GM12873 (cell line): Measurements from ENCODE around the gene SLC26A3.
A peak's percentile ranks its signal among the peaks of the same experiment; 100 is the strongest.

Source experiments
- TF ChIP-seq, protein P1 (sequence below): IDR thresholded peaks from 2 replicates; pipeline ENCODE4 v1.5.1; 2012; ENCODE audit warnings: low read depth, mild to moderate bottlenecking, moderate library complexity, low read length, control low read depth; ENCODE audit not compliant: insufficient read depth; ENCODE audit errors: missing control alignments

The SLC26A3 gene

DNA sequence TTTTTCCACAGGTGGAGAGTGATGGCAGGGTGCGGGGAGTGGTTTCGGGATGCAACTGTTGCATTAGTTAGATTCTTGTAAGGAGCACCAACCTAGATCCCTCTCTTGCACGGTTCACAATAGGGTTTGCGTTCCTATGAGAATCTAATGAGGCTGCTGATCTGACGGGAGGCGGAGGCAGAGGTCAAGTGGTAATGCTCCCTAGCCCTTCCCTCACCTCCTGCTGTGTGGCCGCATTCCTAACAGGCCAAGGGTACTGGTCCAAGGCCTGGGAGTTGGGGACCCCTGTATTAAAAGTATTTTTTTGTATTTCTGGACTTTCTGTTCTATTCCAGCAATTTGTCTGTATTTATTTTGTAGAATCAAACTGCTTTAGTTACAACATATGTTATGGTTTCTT is 51.9 kb downstream of the SLC26A3 start:
- TF ChIP-seq, protein P1, sequence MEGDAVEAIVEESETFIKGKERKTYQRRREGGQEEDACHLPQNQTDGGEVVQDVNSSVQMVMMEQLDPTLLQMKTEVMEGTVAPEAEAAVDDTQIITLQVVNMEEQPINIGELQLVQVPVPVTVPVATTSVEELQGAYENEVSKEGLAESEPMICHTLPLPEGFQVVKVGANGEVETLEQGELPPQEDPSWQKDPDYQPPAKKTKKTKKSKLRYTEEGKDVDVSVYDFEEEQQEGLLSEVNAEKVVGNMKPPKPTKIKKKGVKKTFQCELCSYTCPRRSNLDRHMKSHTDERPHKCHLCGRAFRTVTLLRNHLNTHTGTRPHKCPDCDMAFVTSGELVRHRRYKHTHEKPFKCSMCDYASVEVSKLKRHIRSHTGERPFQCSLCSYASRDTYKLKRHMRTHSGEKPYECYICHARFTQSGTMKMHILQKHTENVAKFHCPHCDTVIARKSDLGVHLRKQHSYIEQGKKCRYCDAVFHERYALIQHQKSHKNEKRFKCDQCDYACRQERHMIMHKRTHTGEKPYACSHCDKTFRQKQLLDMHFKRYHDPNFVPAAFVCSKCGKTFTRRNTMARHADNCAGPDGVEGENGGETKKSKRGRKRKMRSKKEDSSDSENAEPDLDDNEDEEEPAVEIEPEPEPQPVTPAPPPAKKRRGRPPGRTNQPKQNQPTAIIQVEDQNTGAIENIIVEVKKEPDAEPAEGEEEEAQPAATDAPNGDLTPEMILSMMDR, result no peak

DNA sequence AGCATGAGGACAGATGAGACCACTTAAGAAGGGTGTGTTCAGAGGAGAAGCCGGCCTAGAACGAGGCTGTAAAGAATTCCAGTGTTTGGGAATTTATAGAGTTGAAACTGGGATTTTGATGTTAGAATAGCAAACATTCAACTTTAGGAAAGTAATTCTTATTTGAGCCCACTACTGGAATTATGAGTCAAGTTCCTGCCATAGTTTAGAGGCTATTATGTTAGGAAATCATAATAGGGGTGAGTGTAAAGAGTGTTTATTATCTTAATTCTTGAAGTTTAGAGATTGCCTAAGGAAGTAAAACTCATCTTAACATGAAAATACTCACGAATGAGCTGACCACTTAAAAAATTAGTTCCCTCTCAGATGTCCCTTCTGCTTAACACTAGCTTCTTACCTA is 57.0 kb downstream of the SLC26A3 start:
- TF ChIP-seq, protein P1, result no peak

DNA sequence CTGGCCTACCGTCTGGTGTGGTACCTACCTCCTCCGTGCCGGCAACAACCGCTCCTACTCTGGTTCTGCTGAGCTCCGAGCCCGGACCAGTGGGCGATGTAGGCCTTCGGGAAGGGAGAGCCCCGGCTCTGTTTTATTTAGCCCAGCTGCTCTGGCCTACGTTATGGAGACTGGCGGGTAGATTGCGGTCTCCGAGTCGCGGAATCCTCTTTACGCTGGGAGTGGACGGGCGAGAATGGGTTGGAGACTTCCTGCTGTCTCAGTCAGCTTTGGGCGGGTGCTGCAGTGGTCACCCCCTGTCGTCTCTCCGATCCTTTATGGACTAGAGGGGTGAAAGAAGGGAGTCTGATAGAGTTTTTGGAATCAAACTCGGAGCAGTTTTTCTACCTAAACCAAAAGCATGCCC is 58.7 kb downstream of the SLC26A3 start:
- TF ChIP-seq, protein P1, result no peak

DNA sequence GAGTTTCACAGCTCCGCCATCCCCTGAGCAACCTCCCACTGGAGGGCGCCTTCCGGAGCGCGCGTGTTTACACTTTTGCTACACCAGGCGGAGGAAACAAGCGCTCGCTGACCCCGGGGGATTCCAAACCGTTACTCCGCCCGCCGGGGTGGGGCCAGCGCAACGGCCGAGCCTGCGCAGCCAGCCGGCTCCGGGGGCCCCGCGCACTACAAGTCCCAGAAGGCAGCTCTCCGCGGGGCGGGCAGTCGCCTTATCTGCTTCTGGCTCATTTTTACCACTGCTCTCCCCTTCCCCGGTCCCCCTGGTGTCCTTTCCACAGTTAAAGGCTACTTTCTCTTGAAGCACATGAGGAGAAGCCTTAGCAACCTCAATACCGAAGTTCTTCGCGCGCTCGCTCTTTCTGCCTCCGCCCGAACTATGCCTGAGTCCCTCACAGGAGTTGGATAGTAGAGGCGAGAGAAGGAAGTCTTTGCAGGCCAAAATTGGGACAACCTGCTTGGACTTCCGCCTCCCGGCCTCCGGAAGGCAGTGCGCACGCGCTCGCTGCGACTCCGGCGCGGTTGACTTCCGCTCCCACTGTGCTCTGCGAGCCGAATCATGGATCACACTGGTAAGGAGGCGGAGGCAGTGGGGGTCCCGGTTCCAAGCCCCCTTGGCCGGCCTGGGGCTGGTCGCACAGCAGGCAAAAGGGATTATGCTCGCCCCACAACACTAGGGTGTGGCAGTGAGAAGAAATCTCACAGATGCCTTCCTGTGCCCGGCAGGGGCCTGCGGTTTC is 59.3 kb downstream of the SLC26A3 start, which contains the start of gene CBLL1:
Gene CBLL1 (plus strand): TSS at position 576 of the 778 bp plus-strand sequence. CDS start 22 bp downstream, at position 598.
- TF ChIP-seq, protein P1, result peak; percentile 73

DNA sequence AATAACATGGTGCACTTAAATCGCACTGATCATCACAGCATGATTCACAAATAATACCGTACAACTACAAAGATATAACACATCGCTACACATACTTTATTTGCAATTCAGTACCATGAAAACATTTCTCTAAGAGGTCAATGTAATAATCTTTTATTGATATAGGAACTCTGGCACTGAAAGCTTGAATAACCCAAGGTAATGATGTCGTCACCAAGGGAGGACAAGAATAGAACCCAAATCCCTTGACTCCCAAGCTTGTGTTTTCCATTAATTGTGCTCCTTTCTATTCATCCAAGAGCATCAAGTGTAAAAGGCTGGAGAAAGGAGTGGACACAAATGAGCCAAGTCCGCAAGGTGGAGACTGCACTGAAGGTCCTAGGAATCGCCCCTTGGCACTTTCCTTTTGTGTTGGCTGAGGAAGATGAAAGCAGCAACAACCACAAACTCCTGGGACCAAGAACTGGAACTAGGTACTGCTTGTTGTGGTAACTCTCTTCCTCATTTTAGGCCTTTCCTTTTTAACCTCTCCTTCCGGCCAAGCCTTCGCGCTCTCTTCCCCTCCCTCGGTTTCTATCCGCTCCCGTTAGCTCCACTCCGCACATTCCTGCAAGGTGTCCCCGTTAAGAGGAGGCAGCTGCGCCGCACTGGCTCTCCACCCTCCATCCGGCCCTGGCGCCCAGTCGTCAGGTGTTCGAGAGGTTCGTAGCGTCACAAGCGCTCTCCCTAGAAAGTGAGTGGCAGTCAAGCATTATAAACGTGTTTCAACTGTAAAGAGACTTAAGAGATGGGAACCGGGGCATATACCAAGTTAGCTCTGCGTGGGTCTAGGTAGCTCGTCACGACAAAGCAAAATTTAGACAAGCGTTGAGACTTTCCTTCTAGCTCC is 60.1 kb downstream of the SLC26A3 start:
- TF ChIP-seq, protein P1, result no peak

DNA sequence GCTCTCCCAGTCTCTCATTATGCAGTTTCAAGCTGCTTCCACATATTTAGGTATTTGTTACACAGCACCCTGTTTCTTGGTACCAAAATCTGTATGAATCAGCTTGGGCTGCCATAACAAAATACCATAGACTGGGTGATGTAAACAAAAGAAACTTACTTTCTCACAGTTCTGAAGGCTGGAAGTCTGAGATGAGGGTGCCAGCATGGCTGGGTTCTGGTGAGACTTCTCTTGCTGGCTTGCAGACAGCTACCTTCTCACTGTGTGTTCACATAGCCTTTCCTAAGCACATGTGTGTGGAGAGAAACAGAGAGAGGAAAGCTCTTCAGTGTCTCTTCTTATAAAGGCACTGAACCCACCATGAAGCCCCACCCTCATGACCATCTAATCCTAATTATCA is 74.7 kb downstream of the SLC26A3 start:
- TF ChIP-seq, protein P1, result no peak
